Natural killer cell (primary cell): ENCODE data around the gene OR4D1. TPM values are rescaled to one million over a fixed set of nuclear protein-coding genes. Genes with fewer than 3 reads are reported as not detected.
"Not testable (repeated sequence)": the region's sequence is repeated elsewhere in the genome, so short reads cannot be mapped to it uniquely, and the experiment has no call there.

Source experiments
- ATAC-seq, 3 donors: fragments of 150-1000 bp in 2 of 3; fragments of 200-7000 bp in 1 of 3; cut with Tn5 transposase; 1 replicate in 1 of 3; 2 replicates in 2 of 3; pipeline ENCODE4 v1.10.0; 2021; ENCODE audit warnings: mild to moderate bottlenecking in 2 of 3, moderate library complexity in 2 of 3
- DNase-seq, 2 donors: peaks; one replicate each; pipeline versions ENCODE4 v3.0.0 to v3.0.0-alpha.2; 2013 to 2021; ENCODE audit warnings: mixed read lengths in 1 of 2
- H3K27ac ChIP-seq: one replicate; pipeline ENCODE4 v1.5.1; 2013; ENCODE audit warnings: mild to moderate bottlenecking, low read length
- H3K27me3 ChIP-seq: one replicate; pipeline ENCODE4 v1.6.1; 2013; ENCODE audit warnings: low read length; ENCODE audit not compliant: control insufficient read depth, insufficient read depth
- H3K36me3 ChIP-seq: one replicate; pipeline ENCODE4 v1.6.1; 2013; ENCODE audit warnings: low read length; ENCODE audit not compliant: control insufficient read depth, insufficient read depth
- H3K4me1 ChIP-seq: one replicate; pipeline ENCODE4 v1.6.1; 2013; ENCODE audit warnings: low read length; ENCODE audit not compliant: control insufficient read depth, insufficient read depth
- H3K4me3 ChIP-seq: one replicate; pipeline ENCODE4 v1.5.1; 2013; ENCODE audit warnings: low read length
- H3K9me3 ChIP-seq: one replicate; pipeline ENCODE4 v1.6.1; 2013; ENCODE audit warnings: low read length; ENCODE audit not compliant: control insufficient read depth, insufficient read depth
- H3K27ac Mint-ChIP-seq, 2 donors: one replicate each; pipeline ENCODE4 v1.8.0; 2022; ENCODE audit warnings: mild to moderate bottlenecking in 2 of 2, mixed read lengths in 2 of 2, moderate library complexity in 1 of 2
- H3K27me3 Mint-ChIP-seq, 2 donors: one replicate each; pipeline ENCODE4 v1.8.0; 2022; ENCODE audit warnings: low read depth in 2 of 2, mixed read lengths in 2 of 2
- H3K36me3 Mint-ChIP-seq: one replicate; pipeline ENCODE4 v1.8.0; 2022; ENCODE audit warnings: mixed read lengths
- H3K4me1 Mint-ChIP-seq, 2 donors: one replicate each; pipeline ENCODE4 v1.8.0; 2022; ENCODE audit warnings: mixed read lengths in 2 of 2
- H3K4me3 Mint-ChIP-seq: one replicate; pipeline ENCODE4 v1.8.0; 2022; ENCODE audit warnings: mild to moderate bottlenecking, moderate library complexity, mixed read lengths
- H3K9me3 Mint-ChIP-seq, 2 donors: one replicate each; pipeline ENCODE4 v1.8.0; 2022; ENCODE audit warnings: mixed read lengths in 2 of 2
- CTCF ChIP-seq: fragments of 200-600 bp; IDR thresholded peaks from one replicate; pipeline ENCODE4 v1.8.0; 2022; ENCODE audit warnings: antibody characterized with exemption
- WGBS: methylation state at CpG from one replicate; pipeline ENCODE4 v1.1.7; 2013; ENCODE audit warnings: missing lambda C conversion rate; ENCODE audit not compliant: insufficient coverage; 5-methylcytosine and 5-hydroxymethylcytosine counted together
- intact Hi-C: fragments of 100-400 bp; cut with micrococcal nuclease; formaldehyde crosslinking; loops from one replicate; pipeline ENCODE4 v1.14.2; 2022
- total RNA-seq, 4 donors: library from RNA; stranded (reverse); fragments of 120-200 nt in 1 of 4; gene quantifications; one replicate each; pipeline versions ENCODE4 v1.2.3 to v1.2.4, GENCODE V29; 2013 to 2022

The OR4D1 gene
- 1 to 10 TPM; 1.0 to 1.6 (median 1.2) TPM for total RNA-seq
- 1.9 TPM for total RNA-seq (2013)

GRCh38 chr17:58147930-58148434, at the start of gene OR4D1:
Gene OR4D1 (plus strand): TSS chr17:58148384. CDS start chr17:58155154, 6,770 bp downstream.
- Histone ChIP-seq H3K36me3 (no peaks in the 10 kb centered on the region), H3K27ac (no peak within 1 kb of the TSS), H3K4me1 (peaks cover 11% of the 10 kb centered on the region), H3K4me3 (no peak within 1 kb of the TSS), H3K9me3 (peaks cover 4% of the 10 kb centered on the region), H3K27me3 (no peaks in the 10 kb centered on the region)
- ATAC-seq, result no peak
- Mint-ChIP-seq H3K27me3 (no peaks in the 10 kb centered on the region), H3K4me1 (peaks cover 14 to 22% of the 10 kb centered on the region in 2 donors), H3K4me3 (no peak within 1 kb of the TSS), H3K27ac (no peak within 1 kb of the TSS), H3K36me3 (peaks cover 37% of the 10 kb centered on the region), H3K9me3 (peaks cover 6 to 18% of the 10 kb centered on the region in 2 donors)
- no peak for DNase-seq
- no peak for TF ChIP-seq CTCF
- WGBS, result 85% methylated on average over 1 of the region's 1 CpG
- intact Hi-C loops, result no loop called here

- Histone ChIP-seq H3K9me3 (no peaks in the 10 kb centered on the region), H3K27me3 (no peaks in the 10 kb centered on the region), H3K4me1 (no peaks in the 10 kb centered on the region), H3K36me3 (peaks cover 4% of the 10 kb centered on the region), H3K4me3 (no peak overlapping the region), H3K27ac (no peak overlapping the region)
- intact Hi-C loops, result no loop called here
- H3K27ac Mint-ChIP-seq, result no peak overlapping the region
- H3K36me3 Mint-ChIP-seq, result no peaks in the 10 kb centered on the region
- H3K9me3 Mint-ChIP-seq, result no peaks in the 10 kb centered on the region
- no peak for TF ChIP-seq CTCF
- no peaks in the 10 kb centered on the region for H3K27me3 Mint-ChIP-seq
- H3K4me1 Mint-ChIP-seq, result no peaks in the 10 kb centered on the region
- DNase-seq (no peak), ATAC-seq (no peak)
- H3K4me3 Mint-ChIP-seq, result no peak overlapping the region
These were observed 47.7 kb upstream of the OR4D1 start for GRCh38 chr17:58100506-58100905.

- H3K4me1 Mint-ChIP-seq, H3K4me3 Mint-ChIP-seq, H3K4me1 ChIP-seq, H3K36me3 ChIP-seq, H3K4me3 ChIP-seq, ATAC-seq, H3K9me3 ChIP-seq, intact Hi-C loops, H3K27me3 Mint-ChIP-seq, H3K27me3 ChIP-seq, H3K9me3 Mint-ChIP-seq, H3K36me3 Mint-ChIP-seq, H3K27ac Mint-ChIP-seq, DNase-seq, H3K27ac ChIP-seq: not testable (repeated sequence)
These were observed 46.3 kb upstream of the OR4D1 start for GRCh38 chr17:58101898-58102297.

- TF ChIP-seq CTCF, result no peak
- ATAC-seq, result no peak
- Histone ChIP-seq H3K9me3 (no peaks in the 10 kb centered on the region), H3K27me3 (no peaks in the 10 kb centered on the region), H3K27ac (no peak overlapping the region), H3K4me1 (no peaks in the 10 kb centered on the region), H3K36me3 (no peaks in the 10 kb centered on the region), H3K4me3 (no peak overlapping the region)
- DNase-seq, result no peak
- H3K4me1 Mint-ChIP-seq, result no peaks in the 10 kb centered on the region
- H3K4me3 Mint-ChIP-seq, result no peak overlapping the region
- WGBS, result no CpG with 5 or more reads among the region's 1 CpG
- intact Hi-C loops, result no loop called here
- no peaks in the 10 kb centered on the region for H3K36me3 Mint-ChIP-seq
- no peaks in the 10 kb centered on the region for H3K9me3 Mint-ChIP-seq
- peaks cover 0 to 2% of the 10 kb centered on the region in 2 donors for H3K27me3 Mint-ChIP-seq
- H3K27ac Mint-ChIP-seq, result no peak overlapping the region
These were observed 43.1 kb upstream of the OR4D1 start for GRCh38 chr17:58105093-58105492.
